Lower leg skin (tissue), 3 donors: Measurements from ENCODE around the gene CBL.

ENCODE experiments used
- POLR2A ChIP-seq, 2 donors: fragments of 450-650 bp; IDR thresholded peaks; one replicate each; pipeline ENCODE4 v1.6.1; 2016 to 2017; ENCODE audit warnings: antibody characterized with exemption in 2 of 2, mild to moderate bottlenecking in 1 of 2, moderate library complexity in 1 of 2
- TF ChIP-seq, protein P1 (sequence below), 3 donors: fragments of 450-650 bp; IDR thresholded peaks; one replicate each; pipeline ENCODE4 v1.5.1; 2016; ENCODE audit warnings: antibody characterized with exemption in 3 of 3, mild to moderate bottlenecking in 3 of 3, moderate library complexity in 2 of 3

DNA sequence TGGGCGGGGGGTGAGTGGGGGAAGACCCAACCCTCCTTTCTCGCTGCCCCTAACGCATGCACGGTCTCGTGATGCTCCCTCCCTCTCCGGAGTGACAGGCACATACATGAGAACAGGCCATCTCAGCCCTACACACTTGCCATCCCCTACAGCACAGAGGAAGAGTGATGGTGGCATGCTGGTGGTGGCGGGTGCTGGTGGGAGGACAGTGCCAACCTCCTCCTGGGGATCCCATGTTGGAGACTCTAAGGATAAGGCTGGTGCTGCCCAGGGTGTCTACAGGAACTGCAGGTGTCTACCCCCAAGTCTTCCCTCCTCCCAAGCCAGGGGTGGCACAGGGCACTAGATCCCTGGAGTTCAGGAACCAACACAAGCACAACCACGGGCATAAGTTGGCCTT is 44.3 kb upstream of the CBL start:
- TF ChIP-seq, protein P1, sequence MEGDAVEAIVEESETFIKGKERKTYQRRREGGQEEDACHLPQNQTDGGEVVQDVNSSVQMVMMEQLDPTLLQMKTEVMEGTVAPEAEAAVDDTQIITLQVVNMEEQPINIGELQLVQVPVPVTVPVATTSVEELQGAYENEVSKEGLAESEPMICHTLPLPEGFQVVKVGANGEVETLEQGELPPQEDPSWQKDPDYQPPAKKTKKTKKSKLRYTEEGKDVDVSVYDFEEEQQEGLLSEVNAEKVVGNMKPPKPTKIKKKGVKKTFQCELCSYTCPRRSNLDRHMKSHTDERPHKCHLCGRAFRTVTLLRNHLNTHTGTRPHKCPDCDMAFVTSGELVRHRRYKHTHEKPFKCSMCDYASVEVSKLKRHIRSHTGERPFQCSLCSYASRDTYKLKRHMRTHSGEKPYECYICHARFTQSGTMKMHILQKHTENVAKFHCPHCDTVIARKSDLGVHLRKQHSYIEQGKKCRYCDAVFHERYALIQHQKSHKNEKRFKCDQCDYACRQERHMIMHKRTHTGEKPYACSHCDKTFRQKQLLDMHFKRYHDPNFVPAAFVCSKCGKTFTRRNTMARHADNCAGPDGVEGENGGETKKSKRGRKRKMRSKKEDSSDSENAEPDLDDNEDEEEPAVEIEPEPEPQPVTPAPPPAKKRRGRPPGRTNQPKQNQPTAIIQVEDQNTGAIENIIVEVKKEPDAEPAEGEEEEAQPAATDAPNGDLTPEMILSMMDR (IDR thresholded peaks at IDR 0.05), result no peak
- TF ChIP-seq POLR2A (IDR thresholded peaks at IDR 0.05), result no peak
